GM10248 (cell line): ENCODE measurements around the gene PPARGC1A.

Experiments used
- CTCF ChIA-PET: fragments of 300-600 bp; sonication (Branson Sonifier 250); formaldehyde crosslinking; extraction: SDS; loops from one replicate; lab custom pipeline; 2021; ENCODE audit warnings: antibody characterized with exemption; lab: Yijun Ruan, JAX
- POLR2A ChIA-PET: fragments of 350-650 bp; sonication (Branson Sonifier 250); formaldehyde crosslinking; extraction: SDS; loops from one replicate; lab custom pipeline; 2020; ENCODE audit warnings: antibody characterized with exemption; lab: Yijun Ruan, JAX
- DNase-seq: peaks from one replicate; pipeline ENCODE4 v3.0.0; 2012; ENCODE audit errors: extremely low spot score
- TF ChIP-seq, protein P1 (sequence below): IDR thresholded peaks from 2 replicates; pipeline ENCODE4 v1.5.1; 2012; ENCODE audit warnings: mild to moderate bottlenecking, low read depth; ENCODE audit errors: extremely low read depth, missing control alignments, control extremely low read depth

The PPARGC1A gene

DNA sequence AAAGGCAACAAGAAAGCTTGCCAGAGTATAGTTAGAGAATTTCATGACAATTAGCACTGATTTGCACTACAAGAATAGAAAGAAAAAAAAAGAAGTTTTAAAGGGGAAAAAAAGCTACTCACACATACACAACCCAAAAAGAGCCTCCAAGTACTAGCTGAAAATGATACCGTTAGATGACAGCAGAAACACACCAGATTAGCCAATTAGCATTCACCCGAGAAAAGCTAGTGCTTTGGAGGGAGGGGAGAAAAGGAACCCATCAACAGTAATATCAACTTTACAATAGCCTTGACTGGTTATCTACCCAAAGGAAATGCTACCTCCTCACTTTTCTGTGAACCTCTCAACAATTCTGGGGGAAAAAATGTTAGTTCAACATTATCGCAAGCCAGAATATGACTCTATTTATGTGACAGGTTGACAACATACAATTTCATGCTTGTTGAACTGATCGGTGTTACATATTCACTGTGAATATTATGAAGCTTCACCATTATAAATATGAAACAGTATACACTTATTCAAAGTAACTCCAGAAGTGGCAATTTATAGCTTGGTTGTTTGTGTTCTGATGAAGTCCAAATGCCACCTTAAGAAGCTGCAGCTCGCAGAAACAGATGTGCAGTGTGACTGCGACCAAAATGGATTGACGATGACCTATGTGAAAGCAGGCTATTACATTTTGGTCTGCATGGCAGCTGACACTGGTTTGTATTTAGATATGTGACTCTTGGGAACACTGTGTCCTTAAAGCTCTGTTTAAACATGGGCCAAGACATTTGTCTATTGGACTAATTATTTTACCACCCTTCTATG lies 15.9 kb downstream of the PPARGC1A start:
- ChIA-PET CTCF (interaction anchor here (1.5 kb wide), 1 partner anchor 16 kb away, joined by 5 read pairs; the partner anchor contains the start of gene PPARGC1A), POLR2A (no interaction called here)
- TF ChIP-seq, protein P1, sequence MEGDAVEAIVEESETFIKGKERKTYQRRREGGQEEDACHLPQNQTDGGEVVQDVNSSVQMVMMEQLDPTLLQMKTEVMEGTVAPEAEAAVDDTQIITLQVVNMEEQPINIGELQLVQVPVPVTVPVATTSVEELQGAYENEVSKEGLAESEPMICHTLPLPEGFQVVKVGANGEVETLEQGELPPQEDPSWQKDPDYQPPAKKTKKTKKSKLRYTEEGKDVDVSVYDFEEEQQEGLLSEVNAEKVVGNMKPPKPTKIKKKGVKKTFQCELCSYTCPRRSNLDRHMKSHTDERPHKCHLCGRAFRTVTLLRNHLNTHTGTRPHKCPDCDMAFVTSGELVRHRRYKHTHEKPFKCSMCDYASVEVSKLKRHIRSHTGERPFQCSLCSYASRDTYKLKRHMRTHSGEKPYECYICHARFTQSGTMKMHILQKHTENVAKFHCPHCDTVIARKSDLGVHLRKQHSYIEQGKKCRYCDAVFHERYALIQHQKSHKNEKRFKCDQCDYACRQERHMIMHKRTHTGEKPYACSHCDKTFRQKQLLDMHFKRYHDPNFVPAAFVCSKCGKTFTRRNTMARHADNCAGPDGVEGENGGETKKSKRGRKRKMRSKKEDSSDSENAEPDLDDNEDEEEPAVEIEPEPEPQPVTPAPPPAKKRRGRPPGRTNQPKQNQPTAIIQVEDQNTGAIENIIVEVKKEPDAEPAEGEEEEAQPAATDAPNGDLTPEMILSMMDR: no peak
- no peak for DNase-seq

DNA sequence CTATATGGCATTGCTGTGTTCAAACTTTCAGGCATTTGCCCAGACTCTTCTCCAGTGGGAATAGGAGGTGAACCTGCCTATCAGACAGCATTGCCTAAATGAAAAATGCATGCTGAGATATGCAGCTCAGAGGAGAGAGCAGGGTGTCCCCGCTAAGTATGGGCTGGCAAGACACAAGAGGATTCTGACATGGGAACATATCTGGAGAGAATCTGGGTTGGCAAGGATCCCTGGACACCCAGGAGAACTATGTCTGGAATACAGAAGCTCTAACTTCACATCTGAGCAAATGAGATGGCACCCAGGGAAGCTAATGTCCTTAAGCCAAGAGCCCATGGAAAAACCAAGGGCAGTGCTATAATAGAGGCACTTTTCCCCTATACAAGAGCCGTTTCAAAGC lies 18.4 kb downstream of the PPARGC1A start:
- TF ChIP-seq, protein P1: no peak
- no peak for DNase-seq
- CTCF ChIA-PET: no interaction called here
- POLR2A ChIA-PET: no interaction called here

DNA sequence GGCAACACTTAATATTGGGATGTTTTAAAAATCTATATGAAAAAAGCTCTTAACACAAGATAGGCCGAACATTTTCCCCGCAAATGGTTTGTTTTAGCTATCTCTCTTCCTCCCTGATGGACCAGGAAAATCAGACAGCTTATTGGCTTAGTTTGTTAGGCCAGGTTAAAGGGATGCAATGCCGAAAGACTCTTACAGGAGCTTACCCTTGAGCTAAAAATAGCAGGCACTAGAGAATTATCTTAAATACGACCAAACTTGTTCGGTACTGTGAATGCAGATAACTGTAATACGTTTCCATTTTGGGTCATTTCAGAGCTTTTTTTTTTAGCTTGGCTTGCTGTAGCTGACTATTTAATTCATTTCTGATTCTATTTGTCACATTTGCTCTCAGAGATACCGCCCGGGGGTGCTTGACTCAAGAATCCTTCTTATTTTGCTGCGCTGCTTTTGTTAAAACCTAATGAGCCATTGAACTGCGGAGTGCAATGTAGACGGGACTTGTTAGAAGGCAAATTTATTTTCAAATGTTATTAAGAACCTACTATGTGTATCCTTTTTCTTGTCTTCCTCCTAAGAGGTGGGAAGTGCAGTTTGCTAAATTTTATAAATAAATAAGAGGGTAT lies 23.3 kb downstream of the PPARGC1A start:
- ChIA-PET POLR2A (no interaction called here), CTCF (interaction anchor here (0.9 kb wide), 1 partner anchor 37 kb away, joined by 3 read pairs; no protein-coding TSS in a partner anchor)
- TF ChIP-seq, protein P1: no peak
- no peak for DNase-seq

DNA sequence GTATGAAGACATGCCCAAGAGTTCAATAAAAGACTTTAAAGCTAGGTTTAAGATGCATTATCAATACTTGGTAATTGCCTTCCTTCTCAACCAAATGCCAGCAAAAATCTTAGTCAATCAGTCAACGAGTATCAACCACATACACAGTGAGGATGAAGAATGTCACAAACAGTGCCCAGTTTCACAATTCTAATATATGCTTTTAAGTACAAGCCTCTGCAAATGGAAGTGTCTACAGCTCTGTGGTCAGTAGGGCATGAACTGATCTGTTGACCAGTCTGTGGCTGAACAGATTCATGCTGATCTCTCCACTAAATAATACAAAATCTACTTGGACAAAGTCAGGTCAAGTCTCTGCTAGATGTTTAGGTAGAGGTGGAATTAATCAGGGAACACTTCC lies 27.9 kb downstream of the PPARGC1A start:
- TF ChIP-seq, protein P1: no peak
- POLR2A ChIA-PET: no interaction called here
- DNase-seq: no peak
- CTCF ChIA-PET: interaction anchor here (1.6 kb wide), 1 partner anchor 15 kb away, joined by 3 read pairs; no protein-coding TSS in a partner anchor

DNA sequence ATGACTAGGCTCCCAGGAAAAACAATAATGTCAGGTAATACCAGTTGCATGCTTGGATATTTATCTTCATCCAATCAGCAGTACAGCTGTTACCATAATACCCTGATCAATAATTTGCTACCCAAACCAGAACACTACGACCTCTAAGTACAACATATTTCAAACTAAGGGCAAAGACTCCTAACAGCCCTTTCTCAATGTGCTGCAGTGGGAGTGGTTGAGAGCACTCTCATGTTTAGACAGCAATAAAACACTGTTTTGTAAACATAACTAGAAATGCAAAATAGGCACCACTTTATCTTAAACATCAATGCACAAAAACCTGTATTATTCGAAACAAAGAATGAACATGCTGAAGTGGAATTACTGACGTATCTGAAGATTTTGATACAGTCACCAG lies 28.9 kb downstream of the PPARGC1A start:
- ChIA-PET POLR2A (no interaction called here), CTCF (no interaction called here)
- TF ChIP-seq, protein P1: no peak
- no peak for DNase-seq

DNA sequence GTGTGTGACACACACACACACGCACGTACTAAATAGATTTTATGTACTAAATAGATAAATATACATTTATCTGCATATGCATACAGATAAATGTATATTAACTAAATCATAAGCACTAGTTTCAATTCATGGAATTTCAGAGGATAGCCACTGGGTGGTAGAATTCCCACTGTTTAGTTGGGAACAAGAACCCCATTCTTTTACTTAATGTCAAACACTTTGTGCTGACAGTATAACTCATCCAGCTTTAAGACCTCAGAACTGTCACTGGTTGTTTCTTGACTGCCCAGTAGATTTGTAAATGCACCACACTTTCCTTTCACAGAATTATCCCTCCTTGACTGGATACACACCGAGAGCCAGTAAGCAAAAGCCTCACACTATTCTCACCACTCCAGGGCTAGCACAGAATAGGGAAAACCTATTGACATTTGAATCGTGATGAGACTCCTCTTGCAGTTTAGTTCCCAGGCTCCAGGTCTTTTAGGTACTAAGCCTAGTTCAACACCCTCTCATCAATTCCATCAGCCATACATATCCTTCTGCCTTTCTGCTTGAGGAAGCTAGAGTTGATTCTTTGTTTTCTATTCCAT lies 32.4 kb downstream of the PPARGC1A start:
- ChIA-PET CTCF (interaction anchor here (0.9 kb wide), 1 partner anchor 19 kb away, joined by 3 read pairs; no protein-coding TSS in a partner anchor), POLR2A (no interaction called here)
- no peak for DNase-seq
- TF ChIP-seq, protein P1: no peak
